Measurements from ENCODE around the gene STPG3.

The STPG3 gene

GRCh38 chr9:137218754-137219271 lies 32.3 kb upstream of the STPG3 start:
- no peak overlapping the region for H3K4me3 ChIP-seq (ENCODE audit: low read length)

GRCh38 chr9:137219757-137220316 lies 31.2 kb upstream of the STPG3 start:
- TF ChIP-seq CTCF (conservative IDR thresholded peaks at IDR 0.05; ENCODE audit: low read depth, low read length) = no peak
- H3K4me3 ChIP-seq (ENCODE audit: low read length) = no peak overlapping the region

More at GRCh38 chr9:137218754-137219271, 32.3 kb upstream of the STPG3 start:
- no peak for DNase-seq (ENCODE audit: low read depth)
- no peak for TF ChIP-seq CTCF (conservative IDR thresholded peaks at IDR 0.05; ENCODE audit: low read depth, low read length)

GRCh38 chr9:137220317-137221094 lies 30.6 kb upstream of the STPG3 start:
- no peak for TF ChIP-seq CTCF (conservative IDR thresholded peaks at IDR 0.05; ENCODE audit: low read depth, low read length)
- H3K4me3 ChIP-seq (ENCODE audit: low read length) = no peak overlapping the region
- no peak for DNase-seq (ENCODE audit: low read depth)

More at GRCh38 chr9:137219757-137220316, 31.2 kb upstream of the STPG3 start:
- DNase-seq (ENCODE audit: low read depth) = no peak

GRCh38 chr9:137221095-137221505 lies 30.0 kb upstream of the STPG3 start:
- no peak for DNase-seq (ENCODE audit: low read depth)
- no peak overlapping the region for H3K4me3 ChIP-seq (ENCODE audit: low read length)
- TF ChIP-seq CTCF (conservative IDR thresholded peaks at IDR 0.05; ENCODE audit: low read depth, low read length) = no peak

GRCh38 chr9:137221506-137222111 lies 29.5 kb upstream of the STPG3 start:
- no peak for TF ChIP-seq CTCF (conservative IDR thresholded peaks at IDR 0.05; ENCODE audit: low read depth, low read length)
- no peak for DNase-seq (ENCODE audit: low read depth)
- H3K4me3 ChIP-seq (ENCODE audit: low read length) = peak overlapping the region; percentile 49

- peak within 1 kb of the TSS; percentile 77 for H3K4me3 ChIP-seq (ENCODE audit: low read length)
- TF ChIP-seq CTCF (conservative IDR thresholded peaks at IDR 0.05; ENCODE audit: low read depth, low read length) = no peak
- no peak for DNase-seq (ENCODE audit: low read depth)
Measured at GRCh38 chr9:137222190-137223077, 28.7 kb upstream of the STPG3 start, which contains the start of gene RNF208. RNF208 (minus strand) TSS chr9:137222240; CDS start chr9:137221212, 1,028 bp downstream.
